GM04504 (cell line): ENCODE data around the gene SEMA5B.

Source experiments
- DNase-seq: peaks from one replicate; pipeline ENCODE4 v3.0.0-alpha.2; 2012; ENCODE audit warnings: low read depth

SEMA5B gene

DNA sequence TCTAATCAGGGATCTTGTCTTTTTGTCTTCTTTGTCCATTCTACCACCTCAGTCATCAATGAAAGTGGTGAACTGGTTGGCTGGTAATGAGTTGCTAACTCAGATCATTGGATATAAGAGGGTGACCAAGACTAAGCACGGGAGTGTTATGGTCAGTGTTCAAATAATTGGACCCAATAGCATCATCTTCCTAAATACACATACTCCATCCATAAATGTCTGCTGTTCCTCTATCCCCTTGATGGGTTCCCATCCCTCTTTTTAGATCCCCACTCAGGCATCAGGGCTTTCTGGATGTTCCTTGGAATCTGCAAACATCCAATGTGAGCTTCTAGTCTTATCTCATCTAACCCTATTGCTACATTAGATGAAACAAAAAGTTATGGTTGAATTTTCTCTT is 3.5 kb downstream of the SEMA5B start:
- DNase-seq, result no peak

DNA sequence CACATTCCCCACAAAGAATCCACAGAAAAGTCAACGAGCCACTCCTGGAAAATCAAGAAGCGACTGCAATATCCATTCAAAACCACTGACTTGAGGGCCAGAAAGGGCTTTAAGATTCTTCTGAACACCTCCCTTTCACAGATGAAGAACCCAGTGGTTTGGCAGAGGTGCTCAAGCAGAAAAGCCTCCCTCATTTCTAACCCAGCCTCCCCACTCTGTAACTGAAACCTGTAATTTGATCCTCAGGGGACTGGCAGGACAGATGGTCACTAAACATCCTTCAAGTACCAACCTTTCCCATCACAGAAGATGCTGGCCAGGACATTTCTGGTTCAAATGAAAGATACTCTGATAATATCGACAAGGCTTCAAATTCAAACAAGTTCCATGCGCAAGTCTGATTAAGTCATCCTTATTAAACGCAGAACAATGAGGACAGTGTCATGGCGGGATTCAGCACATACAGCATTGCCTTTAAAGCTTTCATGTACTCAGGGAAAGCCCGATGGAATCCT is 5.5 kb downstream of the SEMA5B start:
- DNase-seq, result no peak

DNA sequence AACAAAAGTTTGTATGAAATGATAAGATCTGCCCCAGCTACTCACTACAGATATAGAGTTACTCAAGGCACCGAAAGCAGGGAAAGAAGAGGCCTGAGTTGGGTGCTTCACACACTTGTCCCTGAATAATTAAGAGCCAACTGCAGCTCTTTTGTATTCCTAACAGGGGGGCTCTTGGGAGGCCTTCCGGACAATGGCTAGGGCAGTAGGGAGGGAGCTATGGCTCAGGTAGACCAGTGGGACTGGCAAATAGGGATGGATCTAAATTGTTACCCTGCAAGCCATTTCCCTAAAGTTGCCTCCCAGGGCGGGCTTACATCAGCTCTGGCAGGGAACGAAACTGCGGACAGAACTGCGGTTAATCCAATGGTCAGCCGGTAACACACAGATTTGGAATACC is 6.2 kb downstream of the SEMA5B start:
- no peak for DNase-seq

DNA sequence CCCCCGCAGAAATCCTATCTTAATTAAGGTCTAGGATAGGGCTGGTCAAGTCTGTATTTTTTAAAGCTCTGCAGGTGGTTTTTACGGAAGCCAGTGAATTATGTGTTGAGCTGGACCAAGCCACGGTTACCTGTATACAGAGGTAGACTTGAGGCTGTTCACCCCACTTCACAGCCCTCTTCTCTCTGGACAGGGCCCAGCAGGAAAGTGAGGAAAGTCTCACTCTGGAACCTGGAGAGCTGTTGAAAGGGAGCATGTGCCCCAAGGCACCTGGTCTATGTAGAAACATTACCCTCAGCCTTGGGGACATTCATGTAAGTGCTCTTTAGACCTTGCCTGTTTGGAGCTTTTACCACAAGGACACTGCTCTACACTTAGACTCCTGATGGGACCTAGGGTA is 6.9 kb downstream of the SEMA5B start:
- DNase-seq, result no peak

- DNase-seq, result no peak
Observed at GRCh38 chr3:123019591-123019990, 8.0 kb downstream of the SEMA5B start.

GRCh38 chr3:123019161-123019560 is 8.4 kb downstream of the SEMA5B start:
- DNase-seq, result no peak

DNA sequence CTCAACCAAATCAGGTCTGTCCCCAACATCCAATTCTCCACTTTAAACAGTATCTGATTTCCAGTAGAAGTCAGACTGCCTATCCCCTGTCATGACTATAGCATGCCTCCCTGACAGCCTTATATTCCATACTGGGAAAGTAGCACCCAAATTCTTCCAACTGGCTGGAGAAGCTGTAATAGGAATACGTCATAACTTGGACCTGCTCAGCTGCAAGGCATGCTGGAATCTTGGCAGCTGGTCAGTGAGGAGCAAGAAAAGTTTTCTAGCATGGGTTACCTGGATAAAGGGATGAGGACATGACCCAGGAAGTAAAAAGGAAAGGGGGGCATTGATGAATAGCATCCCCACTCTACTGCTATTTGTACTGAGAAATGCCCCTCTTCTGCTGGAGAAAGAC is 8.9 kb downstream of the SEMA5B start:
- no peak for DNase-seq

DNA sequence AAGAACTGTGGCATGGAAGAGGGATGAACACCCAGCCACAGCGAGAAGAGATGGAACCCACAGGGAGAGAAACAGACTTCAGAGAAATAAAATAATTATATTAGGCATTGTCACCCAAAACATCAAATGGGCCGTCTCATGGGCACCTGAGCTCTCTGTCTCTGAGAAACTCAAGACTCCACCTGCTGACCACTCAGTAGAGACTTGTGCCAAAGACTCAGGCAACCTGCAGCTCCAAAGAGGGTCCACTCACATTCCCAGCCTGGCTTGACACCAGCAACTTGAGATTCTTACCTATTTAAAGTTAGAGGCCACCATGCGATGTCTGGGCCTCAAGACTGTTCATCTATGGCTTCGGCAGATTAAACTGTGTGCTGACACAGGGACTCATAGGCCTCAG is 12.0 kb downstream of the SEMA5B start:
- DNase-seq, result no peak

DNA sequence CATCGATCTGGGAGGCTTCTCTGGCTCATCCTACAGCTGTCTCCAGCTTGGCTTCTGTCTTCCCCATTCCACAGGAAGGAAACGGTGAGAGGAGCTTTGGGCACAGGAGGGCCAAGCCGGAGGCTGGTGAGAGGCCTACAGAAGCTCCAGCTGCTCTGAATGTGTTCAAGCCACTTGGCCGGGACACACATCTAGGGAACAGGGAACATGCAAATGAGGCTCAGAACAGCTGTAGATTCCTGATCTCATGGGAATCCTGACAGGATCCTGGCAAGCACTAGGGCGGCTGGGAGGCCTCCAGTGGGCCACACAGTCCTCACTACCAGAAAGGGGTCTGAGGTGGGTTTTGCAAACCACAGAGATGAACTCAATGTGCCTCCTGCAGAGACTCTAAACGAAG is 13.7 kb downstream of the SEMA5B start:
- no peak for DNase-seq

DNA sequence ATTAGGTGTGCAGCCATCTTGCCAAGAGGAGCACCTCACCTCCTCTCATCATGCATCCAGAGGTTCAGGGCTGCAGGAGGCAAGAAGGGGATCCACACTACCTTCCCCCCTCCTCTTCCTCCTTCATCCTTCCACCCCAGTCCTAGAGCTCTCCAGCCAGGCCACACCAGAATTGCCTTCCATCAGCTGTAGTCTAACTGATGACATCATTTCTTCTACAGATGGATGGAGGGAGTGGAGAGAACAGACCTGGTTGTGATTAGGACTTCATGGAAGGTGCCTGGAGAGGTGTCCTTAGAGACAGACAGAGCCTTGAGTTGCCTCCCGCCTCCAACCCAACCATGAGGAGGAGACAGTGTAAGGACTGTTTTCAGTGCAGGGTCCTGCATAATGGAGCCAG is 14.9 kb downstream of the SEMA5B start:
- DNase-seq, result no peak

DNA sequence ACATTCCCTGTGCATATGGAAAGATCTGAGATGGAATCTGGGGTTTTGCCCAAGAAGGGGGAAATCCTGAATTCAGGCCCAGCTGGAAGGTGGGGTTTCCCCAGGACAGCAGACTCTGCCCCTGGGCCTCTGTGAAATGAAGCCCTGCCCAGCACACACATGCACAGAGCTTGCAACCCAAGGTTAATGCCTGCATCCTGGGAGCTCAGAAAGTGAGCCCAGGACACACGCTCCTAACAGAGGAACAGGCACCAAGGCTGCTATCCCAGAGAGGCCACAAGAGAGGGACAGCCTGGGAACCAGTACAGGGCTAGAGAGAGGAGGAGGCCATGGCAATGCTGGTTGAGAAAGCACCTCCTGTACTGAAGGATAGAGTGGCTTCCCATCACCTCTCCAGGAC is 16.1 kb downstream of the SEMA5B start:
- no peak for DNase-seq

DNA sequence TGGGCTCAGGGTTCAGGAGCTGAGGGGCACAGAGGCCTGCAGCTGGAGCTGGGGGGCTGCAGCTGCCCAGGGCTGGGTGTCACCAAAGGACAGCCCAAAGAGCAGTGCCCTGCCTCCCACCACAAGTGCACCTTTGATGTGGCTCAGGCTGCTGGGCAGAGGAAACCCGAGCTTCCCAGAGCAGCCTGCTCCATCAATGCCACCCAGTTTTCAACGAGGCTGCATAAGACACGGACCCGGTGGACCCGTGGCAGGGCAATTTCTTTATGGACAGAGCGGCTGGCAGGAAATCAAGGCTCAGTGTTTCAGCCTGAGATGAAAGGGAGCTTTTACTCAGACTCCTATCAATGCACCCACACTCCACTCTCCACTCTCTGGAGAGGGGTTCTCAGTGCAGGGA is 18.7 kb downstream of the SEMA5B start:
- DNase-seq, result no peak

- no peak for DNase-seq
Observed at GRCh38 chr3:123006609-123007008, 21.0 kb downstream of the SEMA5B start.

DNA sequence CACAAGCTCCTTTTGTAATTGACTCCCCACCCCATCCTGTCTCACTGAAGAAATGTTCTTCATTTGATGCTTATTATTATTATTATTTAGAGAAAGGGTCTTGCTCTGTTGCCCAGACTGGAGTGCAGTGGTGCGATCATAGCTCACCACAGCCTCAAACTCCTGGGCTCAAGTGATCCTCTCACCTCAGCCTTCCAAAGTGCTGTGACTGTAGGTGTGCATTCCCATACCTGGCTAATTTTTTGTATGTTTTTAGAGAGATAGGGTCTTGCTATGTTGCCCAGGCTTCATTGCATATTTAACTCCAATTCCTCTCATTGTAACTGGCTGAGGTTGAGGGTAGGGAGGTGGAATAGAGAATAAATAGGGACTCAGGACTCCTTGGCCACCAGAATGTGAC is 22.3 kb downstream of the SEMA5B start:
- no peak for DNase-seq

- DNase-seq, result no peak
Observed at GRCh38 chr3:123004201-123004918, 23.2 kb downstream of the SEMA5B start.

DNA sequence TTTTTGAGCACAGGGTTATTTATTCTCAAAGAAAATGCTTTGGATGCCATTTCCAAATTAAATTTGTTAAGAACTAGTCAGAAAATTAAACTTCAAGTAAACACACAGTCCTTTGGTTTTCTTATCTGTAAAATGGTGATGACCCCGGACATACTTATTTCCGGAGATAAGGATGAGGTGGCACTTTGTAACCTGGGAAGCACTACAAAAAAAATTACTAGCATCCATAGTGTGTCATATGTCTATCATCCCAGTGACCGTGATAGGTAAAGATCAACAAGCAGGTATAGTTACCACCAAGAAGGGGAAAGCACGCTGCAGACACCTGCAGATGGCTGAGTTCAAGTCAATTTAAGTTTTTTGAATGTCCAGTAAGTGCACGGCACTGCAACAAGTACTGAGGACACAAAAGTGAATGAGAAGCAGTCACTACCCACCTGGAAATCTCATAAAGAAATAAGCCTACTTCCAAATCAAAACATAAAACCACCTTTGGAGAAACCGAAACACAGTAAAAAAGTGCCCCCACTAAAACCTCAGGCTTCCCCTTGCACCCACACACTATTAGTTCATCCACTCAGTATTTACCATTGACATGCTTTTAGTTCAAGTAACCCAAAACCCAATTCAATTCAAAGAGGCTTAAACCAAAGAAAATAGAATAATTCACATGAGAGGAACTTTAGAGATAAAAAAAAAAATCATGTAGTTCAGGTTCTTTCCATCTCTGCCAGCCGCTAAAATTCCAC is 24.6 kb downstream of the SEMA5B start:
- DNase-seq, result no peak

GRCh38 chr3:123002100-123002748 is 25.3 kb downstream of the SEMA5B start:
- DNase-seq, result no peak

DNA sequence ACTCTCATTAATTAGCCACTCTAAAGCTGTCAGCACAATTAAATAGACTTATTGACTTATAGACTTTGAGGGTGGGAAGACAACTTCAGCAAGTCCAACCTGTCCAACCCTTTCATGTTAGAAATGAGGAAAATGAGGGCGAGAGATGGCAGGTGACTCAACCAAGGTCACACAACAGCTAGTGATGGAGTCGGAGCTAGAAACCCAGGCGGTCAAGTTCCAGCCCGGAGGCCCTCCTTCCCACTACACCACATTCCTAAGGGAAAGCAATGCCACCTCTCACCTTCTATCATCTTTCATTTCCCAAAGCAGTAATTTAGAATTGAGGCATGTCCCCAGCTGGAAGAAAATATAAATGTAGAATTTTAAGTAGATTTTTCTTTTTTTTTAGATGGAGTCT is 28.7 kb downstream of the SEMA5B start:
- no peak for DNase-seq

- no peak for DNase-seq
Observed at GRCh38 chr3:122998206-122998605, 29.4 kb downstream of the SEMA5B start.

DNA sequence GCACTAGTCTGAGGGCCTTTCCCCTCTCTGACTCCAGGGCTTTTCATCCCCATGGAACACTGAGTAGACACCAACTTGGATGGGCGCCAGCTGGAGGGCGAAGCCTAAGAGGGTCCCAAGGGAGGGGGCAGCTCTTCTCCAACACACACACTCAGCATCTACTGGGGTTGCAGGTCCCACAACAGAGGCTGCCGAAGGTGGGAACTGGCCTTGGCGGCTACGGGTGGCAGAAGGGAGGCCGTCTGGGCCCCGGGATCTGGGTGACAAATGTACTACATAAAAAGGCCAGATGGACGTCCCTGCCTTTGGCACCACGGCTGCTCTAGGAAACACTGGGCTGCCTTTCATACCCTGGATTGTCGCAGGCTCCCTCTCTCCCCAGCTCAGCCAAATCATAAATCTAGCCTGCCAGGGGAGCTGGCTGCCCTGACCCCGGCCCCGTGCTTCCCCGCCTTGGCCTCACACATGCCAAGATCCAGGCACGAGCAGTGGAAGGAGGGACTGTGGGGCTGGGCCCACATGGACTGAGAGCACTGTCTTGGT is 31.5 kb downstream of the SEMA5B start:
- no peak for DNase-seq

- DNase-seq, result no peak
Observed at GRCh38 chr3:122994954-122995353, 32.6 kb downstream of the SEMA5B start.

DNA sequence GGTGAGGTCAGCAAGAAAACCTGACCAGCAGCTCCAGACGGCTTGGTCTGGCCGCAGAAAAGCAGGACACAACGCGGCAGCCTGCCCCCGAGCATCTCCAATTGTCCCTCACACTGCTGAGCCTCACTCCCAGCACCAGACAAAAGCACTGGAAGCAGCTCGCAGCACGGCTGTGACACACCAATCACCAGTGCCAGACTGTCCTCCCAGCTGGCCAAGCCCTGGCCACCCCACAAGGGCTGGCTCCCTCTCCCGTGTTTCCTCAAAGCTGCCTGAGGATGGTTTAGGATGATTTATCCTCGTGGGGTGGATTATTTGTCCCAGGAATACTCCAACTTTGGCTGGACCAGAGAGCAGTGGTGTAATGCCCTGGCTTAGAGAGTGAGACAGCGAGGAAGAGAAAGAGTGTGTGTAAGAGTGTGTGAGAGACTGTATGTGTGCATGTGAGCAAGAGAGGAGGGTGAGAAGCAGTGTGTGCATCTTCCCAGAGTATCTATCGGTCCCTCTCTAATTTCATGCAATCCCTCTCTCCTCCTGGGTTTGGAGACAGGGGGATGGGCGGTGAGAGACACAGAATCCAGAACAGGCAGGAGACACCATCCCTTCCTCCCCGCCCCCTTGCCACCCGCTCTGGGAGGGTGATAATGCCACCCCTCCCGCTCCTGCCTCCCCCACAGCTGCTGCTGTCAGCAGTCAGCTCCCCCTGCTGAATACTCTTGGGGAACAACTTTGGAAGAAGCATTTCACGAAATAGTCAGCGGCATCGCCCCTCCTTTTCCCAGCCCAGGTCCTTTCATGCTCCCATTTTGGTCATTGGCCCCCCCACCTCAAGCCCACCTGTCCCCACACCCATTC is 34.2 kb downstream of the SEMA5B start:
- DNase-seq, result no peak
